ENCODE measurements around the gene SH3PXD2A.

SH3PXD2A gene

DNA sequence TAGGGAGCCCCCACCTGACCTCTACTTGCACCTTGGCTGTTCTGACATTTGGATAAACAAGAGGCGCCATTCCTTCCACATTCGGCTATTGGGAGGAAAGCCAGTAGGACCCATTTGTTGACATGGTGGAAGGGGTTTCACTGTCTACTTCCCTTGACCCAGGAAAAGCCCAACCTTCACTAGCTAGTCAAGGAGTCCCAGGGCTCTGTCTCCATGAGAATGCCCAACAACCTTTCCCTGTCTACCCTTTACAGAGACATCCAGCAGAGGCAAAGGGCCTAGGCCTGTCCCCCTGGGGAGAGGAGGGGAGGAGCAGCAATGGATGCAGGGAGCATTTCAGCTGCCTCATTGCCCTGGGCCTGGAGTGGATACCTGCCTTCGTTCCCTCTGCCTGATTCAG is 225.8 kb downstream of the SH3PXD2A start:
- DNase-seq (ENCODE audit: low read depth in 1 of 2, low spot score in 1 of 2) = no peak

DNA sequence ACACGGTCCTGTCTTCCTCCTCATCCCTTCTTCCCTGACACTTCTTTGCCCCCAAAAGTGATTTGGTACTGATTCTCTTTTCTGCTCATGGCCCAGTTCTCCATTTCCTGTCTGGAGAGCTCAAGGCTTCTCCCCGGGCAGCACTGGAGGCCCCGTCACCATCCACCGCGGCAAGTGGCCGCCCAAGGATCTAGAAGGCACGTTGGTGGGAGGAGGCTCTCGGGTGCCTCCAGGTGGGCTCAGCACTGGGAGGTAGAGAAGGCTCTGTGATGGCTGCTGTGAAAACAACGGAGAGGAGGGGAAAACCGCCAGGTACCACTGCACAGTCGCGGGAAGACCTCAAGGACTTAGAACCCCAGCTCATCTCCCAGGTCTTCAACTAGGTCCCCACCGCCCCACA is 227.5 kb downstream of the SH3PXD2A start:
- no peak for DNase-seq (ENCODE audit: low read depth in 1 of 2, low spot score in 1 of 2)

DNA sequence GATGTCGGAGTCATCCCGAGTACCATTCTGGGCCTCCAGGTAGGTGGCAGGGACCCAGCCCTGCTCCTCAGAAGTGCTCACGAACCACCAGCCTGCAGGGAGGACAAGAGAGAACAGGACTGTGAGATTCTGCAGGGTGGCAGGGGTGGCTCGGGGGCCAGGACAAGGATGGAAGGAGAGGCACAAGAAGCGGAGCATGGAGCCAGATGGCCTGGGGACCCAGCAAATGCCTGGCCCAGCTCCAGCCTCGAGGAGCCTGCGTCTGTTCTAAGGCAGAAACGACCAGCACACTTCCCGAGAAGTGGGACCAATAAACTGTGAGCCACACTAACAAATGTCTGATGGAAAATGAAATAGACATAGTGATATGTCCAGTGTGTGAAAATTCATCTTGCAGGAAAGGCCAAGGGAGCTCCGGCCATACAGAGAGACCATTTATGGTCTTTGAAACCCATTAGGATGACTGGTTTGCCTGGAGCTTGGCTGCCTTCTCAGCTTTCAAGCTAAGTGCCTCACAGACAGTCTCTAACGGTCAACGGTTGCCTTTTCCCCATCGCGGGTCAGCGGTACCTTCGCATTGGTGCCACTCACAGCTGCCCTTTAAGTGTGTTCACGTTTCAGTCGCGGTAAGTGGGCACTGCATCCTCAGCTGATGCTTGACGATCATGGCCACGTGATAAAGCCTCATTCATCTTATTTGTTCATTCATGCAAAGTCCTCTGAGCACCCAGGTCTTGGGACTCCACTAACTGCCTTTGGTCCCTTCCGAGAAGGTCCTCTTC is 228.1 kb downstream of the SH3PXD2A start:
- no peak for DNase-seq (ENCODE audit: low read depth in 1 of 2, low spot score in 1 of 2)

GRCh38 chr10:103626178-103626577 is 229.2 kb downstream of the SH3PXD2A start:
- no peak for DNase-seq (ENCODE audit: low read depth in 1 of 2, low spot score in 1 of 2)

DNA sequence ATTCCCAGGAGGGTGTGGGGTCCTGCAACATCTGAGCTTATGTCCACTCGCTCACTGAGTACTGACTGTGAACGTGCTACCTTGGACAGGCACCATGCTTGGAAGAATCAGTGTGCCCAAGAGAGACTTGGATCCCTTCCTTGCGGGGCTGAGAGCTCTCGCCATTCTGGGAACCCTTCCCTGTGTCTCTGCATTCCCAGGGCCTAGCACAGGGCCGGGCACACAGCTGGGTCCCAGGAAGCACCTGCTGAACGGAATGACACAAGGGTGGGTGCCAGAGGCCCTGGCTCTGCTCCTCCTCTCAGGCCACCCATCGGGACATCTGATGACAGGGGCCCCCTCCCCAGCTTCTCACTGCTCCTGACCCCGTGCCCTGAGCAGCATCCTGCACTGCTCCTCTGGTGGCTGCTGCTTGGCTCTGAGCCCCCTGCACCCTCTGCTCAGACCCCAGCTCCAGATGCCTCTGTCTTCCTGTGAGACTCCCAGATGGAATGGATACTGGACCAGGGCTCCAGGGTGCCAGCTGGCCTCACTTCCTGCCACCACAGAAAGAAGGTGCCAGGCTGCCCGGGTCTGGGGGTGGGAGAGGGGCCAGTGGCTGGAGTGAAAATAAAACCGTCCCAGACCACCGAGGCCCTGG is 232.3 kb downstream of the SH3PXD2A start:
- no peak for DNase-seq (ENCODE audit: low read depth in 1 of 2, low spot score in 1 of 2)

- no peak for DNase-seq (ENCODE audit: low read depth in 1 of 2, low spot score in 1 of 2)
Measured at GRCh38 chr10:103622286-103622685, 233.1 kb downstream of the SH3PXD2A start.

DNA sequence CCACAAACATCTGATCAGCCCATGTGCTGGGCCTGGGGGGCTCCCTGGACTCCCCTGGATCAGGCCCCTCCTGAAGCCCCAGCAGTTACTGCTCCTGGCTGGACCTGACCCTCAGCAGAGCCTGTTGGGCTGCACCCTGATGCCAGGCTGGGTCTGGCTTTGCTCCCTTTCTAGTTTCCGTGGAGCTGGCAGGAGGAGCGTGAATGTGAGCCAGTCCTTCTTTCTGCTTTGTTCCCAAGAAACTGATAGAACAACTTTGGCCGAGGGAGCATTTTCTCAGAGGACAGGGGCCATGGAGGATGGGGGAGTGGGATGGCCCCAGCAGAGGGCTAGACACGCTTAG is 233.6 kb downstream of the SH3PXD2A start:
- DNase-seq (ENCODE audit: low read depth in 1 of 2, low spot score in 1 of 2) = no peak

GRCh38 chr10:103620891-103621782 is 234.2 kb downstream of the SH3PXD2A start:
- no peak for DNase-seq (ENCODE audit: low read depth in 1 of 2, low spot score in 1 of 2)

GRCh38 chr10:103620352-103620740 is 235.0 kb downstream of the SH3PXD2A start:
- no peak for DNase-seq (ENCODE audit: low read depth in 1 of 2, low spot score in 1 of 2)

DNA sequence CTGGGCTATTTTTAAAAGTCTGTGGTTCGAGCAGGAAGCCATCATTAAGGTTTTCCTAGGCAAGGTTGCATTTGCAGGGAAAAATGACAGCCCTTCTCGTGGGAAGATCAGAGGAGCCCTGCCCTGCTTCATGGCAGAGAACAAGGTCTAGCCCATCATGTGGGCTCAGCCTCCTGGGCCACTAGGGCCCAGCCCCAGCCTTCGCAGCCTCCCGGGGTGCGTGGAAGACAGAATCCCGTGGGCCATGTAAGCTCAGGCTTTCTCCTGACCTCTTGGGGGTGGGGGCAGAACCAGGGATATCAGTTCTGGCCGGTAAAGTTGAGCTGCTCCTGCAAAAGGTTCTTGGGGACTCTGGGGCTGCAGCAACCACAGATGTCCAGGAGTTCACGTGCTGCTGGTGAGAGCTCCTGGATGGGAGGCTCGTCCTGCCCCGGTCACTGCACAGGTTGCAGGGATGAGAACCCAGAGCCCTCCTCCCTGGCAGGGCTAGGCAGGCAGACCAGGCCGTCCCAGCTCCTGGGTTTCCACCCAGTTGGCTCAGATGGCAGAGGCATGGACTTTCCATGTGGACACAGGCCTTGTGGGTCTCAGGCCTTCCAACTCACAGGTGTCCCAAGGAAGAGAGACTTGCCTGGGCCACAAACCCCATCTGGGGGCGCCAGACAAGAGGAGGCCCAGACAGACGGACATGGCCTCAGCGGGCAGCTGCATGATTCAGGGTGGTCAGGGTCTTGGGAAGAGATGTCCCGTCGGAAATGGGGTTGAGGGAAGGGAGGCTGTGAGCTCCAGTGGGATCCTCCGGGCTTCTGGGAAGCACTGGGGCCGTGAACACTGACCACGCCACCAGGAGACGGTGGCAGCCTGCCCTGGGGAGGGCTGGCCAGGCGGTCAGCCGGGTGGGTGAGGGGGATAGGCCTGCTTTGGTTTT is 235.7 kb downstream of the SH3PXD2A start:
- no peak for DNase-seq (ENCODE audit: low read depth in 1 of 2, low spot score in 1 of 2)

DNA sequence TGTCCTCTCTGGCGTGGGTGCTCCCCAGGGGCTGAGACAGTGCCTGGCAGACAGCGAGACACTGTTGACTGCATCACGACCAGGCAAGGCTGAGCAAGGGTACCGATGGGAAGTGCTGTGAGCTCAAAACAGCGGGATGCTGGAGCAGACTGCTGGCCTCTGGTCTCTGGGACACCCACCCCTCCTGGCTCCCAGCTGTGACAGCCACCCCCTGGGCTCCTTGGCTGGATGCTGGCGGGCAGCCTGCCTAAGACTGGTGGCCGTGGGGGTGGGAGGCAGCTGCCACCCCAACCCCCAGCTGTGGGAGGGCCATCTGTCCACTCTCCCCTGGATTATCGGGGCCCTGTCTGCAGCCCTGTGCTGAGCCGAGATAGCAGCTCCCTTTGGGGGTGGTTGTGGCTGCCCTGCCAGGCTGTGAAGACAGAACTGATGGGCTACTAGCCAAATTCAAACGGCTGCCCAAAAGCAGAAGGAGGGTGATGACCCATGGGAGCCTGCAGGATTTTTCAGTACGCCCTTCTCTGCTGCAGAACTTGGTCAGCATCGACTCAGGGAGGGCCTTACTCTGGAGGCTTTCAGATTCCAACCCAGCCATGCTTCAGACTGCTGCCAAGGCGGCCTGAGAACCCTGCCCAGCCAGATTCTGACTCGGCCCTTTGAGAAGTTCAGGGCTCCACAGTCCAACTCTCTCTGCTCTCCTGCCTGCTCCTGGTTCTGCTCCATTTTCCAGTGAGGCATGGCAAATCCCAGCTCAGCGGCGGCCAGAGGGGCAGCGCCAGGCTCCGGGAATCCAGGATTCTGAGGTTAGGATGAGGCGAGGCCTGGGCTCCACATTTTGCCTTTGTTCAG is 236.6 kb downstream of the SH3PXD2A start:
- DNase-seq (ENCODE audit: low read depth in 1 of 2, low spot score in 1 of 2) = no peak

GRCh38 chr10:103617602-103618385 is 237.6 kb downstream of the SH3PXD2A start:
- DNase-seq (ENCODE audit: low read depth in 1 of 2, low spot score in 1 of 2) = no peak

DNA sequence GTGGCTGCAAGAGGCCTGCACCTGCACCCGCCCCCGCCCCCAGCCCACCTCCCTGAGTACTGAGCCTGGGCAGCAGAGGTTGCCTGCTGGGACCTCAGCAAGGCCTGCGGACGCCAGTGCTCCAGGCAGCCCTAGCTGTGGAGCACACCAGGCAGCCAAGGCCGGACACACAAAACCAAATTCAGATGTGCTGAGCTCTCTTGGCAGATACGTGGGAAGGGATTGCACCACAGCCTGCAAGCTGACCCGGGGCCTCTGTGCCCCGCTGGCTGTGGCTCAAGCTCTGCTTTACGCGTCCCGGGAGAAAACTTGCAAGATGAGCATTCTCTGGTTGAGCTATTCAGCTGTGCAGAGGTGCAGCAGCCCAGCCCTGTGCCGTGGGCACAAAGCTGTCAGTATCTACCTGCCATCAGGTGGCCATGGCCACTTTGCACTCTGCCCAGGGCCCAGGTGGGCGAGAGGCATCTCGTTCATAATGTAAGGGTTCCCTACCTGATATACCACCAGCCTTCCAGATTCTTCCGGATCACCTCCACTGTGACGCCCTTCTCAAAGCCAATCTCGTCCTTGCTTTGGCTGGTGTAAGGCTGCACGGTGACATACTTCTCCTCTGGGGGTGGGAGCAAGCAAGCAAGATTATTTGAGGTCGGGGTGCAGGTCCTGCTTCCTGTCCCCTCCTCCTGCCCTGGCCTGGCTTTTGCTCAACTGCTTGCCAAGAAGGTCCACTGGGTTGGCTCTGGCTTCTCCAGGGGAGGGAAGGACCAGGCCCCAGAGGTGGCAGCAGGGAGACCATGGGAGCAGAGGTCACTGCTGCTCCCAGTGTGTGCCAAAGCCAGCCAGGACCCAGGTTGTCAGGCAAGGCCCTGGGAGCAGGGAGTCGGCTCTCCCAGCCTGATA is 238.4 kb downstream of the SH3PXD2A start:
- no peak for DNase-seq (ENCODE audit: low read depth in 1 of 2, low spot score in 1 of 2)

DNA sequence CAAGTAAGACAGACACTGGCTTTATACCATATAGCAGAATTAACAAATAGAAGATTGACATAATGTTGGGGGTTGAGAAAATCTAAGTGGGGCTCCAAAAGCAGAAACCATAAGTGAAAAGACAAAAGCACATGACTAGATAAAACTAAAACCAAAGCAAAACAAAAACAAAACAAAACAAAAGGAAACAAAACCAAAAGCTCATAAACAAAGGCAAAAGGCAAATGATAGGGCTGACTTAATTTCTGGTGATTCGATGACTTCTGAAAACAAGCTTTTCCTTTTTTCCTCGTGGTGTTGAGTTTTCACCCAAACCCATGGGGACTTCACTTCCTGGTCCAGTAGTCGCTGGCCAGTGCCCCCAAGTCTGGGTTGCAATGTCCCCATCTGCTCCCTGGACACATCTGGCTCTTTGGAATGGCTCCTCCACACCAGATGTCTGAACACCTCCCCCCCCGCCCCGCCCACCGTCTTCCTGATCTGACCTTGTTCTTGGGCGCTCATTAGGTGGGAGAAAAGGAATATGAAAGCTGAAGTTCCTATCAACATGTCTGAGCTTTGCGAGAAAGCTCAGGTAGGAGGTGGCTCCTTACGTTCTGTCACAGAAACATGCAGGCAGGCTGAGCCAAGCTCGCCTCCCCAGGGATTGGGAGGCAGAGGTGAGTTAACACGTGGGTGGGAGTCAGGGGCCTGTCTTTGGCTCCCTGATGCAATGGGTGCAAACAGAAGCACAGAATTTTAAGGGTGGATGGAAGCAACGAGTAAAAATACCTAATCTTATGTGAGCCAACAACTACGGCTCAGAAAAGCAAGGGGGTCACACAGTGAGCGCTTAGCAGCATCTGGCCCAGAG is 240.8 kb downstream of the SH3PXD2A start:
- DNase-seq (ENCODE audit: low read depth in 1 of 2, low spot score in 1 of 2) = no peak

- DNase-seq (ENCODE audit: low read depth in 1 of 2, low spot score in 1 of 2) = no peak
Measured at GRCh38 chr10:103613616-103614015, 241.8 kb downstream of the SH3PXD2A start.

DNA sequence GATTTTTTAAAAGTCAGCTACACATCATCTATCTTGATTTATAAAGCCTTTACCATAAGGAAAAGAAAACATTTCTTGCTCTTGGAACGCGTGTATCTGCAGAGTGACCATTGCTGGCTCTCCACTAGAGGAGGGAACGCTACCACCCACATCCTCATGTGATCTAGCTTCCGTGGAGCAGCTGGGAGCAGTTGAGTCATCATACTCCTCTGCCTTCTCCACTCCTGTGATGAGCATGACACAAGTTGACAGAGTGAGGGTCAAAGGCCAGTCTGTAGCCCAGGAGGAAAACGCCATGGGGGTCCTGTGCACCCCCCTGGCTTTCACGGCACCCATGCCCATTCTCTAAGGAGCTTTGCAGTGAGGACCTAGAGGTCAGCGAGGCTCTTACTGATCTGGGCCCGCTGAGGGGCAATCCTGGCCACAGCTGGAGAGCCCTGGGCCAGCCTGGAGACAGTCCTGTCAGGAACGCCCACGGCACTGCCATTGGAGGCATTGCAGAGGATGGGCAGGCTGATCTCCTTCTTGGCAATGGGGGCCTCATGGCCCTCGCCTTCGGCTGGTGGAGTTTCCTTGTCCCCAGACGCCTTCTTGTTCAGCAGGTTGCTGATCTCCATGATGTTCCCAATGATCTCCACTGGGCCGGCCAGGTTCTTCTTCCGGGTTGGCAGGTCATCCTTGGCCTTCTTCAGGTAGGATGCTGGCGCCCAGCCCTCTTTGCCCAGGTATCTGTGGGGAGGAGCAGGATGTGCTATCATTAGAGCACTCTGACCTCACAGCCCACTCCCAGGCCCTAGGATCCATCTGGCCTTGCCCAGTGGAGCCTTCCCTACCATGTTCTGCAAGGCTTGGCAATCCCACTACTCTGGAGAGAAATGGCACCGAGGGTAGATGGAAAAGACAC is 242.7 kb downstream of the SH3PXD2A start:
- DNase-seq (ENCODE audit: low read depth in 1 of 2, low spot score in 1 of 2) = no peak
